Ishikawa (cell line): ENCODE measurements around the gene LRIT2.

Experiments used
- CEBPB ChIP-seq: IDR thresholded peaks from 2 replicates; pipeline ENCODE4 v1.6.1; 2012
- CREB1 ChIP-seq: IDR thresholded peaks from 2 replicates; pipeline ENCODE4 v1.6.1; 2012; ENCODE audit warnings: low read depth
- EGR1 ChIP-seq: IDR thresholded peaks from 2 replicates; pipeline ENCODE4 v1.6.1; 2012
- EP300 ChIP-seq: IDR thresholded peaks from 2 replicates; pipeline ENCODE4 v1.6.1; 2012; ENCODE audit warnings: borderline replicate concordance
- FOXM1 ChIP-seq: IDR thresholded peaks from 2 replicates; pipeline ENCODE4 v1.6.1; 2012; ENCODE audit warnings: low read depth, borderline replicate concordance
- NFIC ChIP-seq: IDR thresholded peaks from 2 replicates; pipeline ENCODE4 v1.6.1; 2012
- RAD21 ChIP-seq: IDR thresholded peaks from 2 replicates; pipeline ENCODE4 v1.6.1; 2012; ENCODE audit warnings: low read depth
- TAF1 ChIP-seq: IDR thresholded peaks from 2 replicates; pipeline ENCODE4 v1.6.1; 2012; ENCODE audit warnings: low read depth, mild to moderate bottlenecking
- TCF12 ChIP-seq: IDR thresholded peaks from 2 replicates; pipeline ENCODE4 v1.6.1; 2012; ENCODE audit warnings: low read depth
- TEAD4 ChIP-seq: IDR thresholded peaks from 2 replicates; pipeline ENCODE4 v1.6.1; 2012
- YY1 ChIP-seq: IDR thresholded peaks from 2 replicates; pipeline ENCODE4 v1.6.1; 2012; ENCODE audit warnings: low read depth
- ZBTB7A ChIP-seq: IDR thresholded peaks from 2 replicates; pipeline ENCODE4 v1.6.1; 2012; ENCODE audit warnings: low read depth
- TF ChIP-seq, protein P1 (sequence below): IDR thresholded peaks from 2 replicates; pipeline ENCODE4 v1.6.1; 2012
- TF ChIP-seq, protein P2 (sequence below): IDR thresholded peaks from 2 replicates; pipeline ENCODE4 v1.6.1; 2012
- TF ChIP-seq, protein P3 (sequence below): IDR thresholded peaks from 2 replicates; pipeline ENCODE4 v1.6.1; 2012; ENCODE audit warnings: low read depth, mild to moderate bottlenecking

The LRIT2 gene

DNA sequence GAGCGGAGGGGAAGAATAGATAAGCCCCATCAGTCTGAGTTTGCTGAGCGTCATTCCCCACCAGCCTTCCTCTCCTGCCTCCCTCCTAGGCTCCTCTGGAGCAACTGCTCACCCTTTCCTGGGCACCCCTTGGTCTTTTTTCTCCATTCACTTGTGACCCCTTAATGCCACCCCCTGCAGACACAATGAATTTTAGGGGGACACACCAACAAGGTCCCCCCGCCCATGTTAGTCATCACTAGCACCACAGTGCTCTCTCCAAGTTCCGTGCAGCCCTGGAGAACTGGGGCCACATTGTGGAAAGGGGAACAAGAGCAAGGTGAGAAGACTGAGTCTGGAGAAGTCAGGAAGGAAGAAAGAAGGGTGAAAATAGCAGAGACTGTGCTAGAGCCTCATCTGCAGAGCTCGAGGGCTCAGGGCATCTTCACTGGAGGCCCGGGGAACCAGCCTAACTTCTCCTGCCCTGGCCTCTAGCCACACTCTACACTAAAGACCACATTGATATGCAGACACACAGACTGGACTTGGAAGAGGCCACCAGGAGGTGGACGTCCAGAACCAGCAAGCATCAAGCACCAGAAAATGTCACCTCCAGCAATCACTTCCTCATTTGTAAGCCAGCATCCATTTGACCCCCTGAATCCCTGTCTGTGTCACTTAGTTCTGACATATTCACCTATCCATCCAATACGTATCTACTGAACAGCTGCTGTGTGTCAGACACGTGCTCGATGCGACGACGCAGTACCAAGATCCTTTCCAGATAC lies 37.0 kb upstream of the LRIT2 start:
- TF ChIP-seq EP300 (no peak), TAF1 (no peak)
- TF ChIP-seq, protein P1, sequence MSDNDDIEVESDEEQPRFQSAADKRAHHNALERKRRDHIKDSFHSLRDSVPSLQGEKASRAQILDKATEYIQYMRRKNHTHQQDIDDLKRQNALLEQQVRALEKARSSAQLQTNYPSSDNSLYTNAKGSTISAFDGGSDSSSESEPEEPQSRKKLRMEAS = 0 out of 2 replicates have a peak, but pooled peaks have one; percentile 16

DNA sequence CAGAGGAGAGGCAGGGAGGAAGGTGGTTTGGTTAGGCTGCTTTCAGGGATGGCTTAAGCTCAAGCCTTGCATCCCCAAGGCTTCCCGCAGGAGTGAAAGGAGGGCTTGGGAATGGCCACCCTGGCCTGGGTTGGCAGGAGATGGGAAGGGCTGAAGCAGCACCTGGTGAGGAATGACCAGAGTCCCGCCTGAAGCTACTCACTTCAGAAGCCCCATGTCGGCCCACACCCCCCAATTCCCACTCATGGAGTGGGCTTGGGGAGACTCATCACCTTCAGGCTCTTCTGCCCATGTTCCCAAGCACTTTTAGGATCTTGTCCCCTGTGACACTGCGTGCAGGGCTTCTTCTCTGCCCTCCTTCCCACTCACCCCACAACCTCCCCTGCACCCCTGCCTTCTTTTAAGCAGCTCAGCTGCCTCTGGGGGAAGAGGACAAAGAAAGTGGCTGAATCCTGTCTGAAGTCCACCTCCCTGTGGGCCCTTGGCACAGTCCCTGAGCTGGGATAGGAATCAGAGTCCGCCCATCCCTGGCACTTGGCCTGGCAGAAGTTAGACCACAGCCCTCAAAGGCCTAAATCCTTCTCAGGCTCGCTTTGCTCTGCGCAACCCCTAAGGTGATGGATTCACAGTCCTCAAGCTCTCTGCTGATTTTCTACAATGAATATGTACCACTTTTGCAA lies 36.0 kb upstream of the LRIT2 start:
- TF ChIP-seq FOXM1 (no peak), CEBPB (no peak), TAF1 (no peak)
- TF ChIP-seq, protein P2, sequence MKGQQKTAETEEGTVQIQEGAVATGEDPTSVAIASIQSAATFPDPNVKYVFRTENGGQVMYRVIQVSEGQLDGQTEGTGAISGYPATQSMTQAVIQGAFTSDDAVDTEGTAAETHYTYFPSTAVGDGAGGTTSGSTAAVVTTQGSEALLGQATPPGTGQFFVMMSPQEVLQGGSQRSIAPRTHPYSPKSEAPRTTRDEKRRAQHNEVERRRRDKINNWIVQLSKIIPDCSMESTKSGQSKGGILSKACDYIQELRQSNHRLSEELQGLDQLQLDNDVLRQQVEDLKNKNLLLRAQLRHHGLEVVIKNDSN = no peak

DNA sequence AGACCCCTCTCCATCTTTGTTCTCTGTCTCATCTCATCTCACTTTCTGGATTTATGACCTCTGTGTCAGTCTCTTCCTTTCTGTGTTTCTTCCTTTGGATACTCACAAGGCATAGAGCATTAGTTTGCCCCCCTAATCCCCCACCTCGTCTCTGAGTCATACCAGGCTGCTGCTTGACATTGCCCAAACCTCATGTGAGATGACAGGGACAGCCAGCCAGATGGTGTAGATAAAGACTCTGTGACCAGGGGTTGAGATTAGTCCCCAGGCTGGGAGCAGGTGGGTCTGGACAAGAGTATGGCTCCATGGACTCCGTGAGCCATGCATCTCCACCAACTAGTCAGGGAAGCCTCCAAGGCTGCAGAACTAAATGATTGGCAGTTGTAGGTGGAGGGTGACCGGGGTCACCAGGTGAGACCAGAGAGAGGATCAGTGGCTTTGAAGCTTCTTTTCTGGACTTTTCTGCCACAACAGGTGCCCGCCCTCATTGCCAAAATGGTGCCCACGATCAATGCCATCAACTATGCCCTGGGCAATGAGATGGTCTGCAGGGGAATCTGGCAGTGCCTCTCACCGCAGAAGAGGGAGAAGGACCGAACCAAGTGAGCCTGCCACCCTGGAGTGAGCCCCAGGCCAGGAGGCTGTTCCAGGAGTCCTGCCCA lies 32.8 kb upstream of the LRIT2 start:
- TF ChIP-seq, protein P1 = no peak
- no peak for TF ChIP-seq TEAD4
- TF ChIP-seq TAF1 = no peak
- TF ChIP-seq FOXM1 = no peak
- TF ChIP-seq CREB1 = no peak

DNA sequence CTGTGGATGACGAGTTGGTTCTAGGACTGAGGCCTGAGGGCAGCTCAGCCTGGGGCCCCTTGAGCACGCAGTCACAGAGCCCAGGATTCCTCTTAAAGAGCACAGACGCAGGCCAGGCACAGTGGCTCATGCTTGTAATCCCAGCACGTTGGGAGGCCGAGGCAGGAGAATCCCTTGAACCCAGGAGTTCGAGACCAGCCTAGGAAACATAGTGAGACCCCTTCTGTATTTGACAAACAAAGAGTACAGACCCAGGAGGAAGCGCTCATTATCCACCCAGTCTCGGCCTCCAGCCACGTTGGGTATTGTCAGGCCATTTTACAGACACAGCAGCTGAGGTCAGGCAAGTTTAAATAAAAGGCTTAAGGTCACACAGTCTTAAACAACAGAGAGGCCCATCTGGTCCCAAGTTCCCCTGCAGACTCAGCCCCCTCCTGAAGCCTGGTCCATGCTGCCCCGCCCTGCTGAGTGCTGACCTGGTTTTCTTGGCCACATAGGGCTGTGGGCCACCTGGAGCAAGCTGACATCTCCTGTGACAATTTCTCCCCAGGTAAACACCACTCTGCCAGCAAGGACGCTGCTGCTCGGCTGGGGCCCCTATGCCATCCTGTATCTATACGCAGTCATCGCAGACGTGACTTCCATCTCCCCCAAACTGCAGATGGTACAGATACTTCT lies 32.1 kb upstream of the LRIT2 start:
- TF ChIP-seq TAF1 (no peak), FOXM1 (no peak), ZBTB7A (no peak), EGR1 (no peak)
- TF ChIP-seq, protein P2 = no peak

DNA sequence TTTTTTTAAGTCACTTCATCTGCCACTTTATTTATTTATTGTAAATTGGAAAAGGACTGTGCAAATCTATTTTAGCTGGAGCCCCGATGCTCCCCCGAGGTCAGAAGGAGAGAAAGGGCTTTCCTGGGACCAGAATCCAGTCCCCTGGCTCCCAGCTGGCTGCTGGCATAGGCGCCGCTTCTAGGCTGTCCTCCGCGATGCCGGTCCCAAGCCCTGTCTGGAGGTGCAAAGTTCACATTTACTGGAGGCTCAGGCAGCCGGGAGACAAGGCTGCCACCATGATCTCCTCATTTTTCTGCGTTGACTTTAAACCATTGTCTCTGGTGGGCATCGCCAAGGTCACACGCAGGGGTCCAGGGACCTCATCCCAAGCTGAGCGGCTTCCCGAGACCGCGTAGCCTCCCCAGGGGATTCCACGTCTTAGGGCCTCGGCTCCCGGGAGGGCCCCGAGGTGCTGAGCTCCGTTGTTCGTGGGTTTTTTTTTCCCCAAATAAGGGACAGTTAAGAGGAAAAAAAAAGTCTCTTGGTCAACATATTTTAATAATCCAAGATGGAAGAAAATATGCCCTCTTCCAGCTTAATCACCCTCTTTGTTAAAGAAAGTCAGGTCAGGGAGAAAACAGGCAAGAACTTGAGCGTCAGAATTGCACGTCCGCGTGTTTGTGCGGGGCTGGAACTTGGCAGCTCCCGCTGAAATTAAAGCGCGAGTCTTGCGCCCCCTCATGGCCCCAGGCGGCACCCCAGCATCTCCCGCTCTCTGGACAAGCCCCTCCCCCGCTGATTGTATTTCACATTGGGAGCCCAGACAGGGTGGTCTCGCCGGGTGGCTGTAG lies 31.4 kb upstream of the LRIT2 start:
- TF ChIP-seq TAF1 (no peak), CEBPB (no peak), RAD21 (peak; percentile 38; the same call in 1 of the 2 replicates), EP300 (no peak), ZBTB7A (no peak)
- TF ChIP-seq, protein P1 = peak; percentile 81
- TF ChIP-seq, protein P2 = no peak

DNA sequence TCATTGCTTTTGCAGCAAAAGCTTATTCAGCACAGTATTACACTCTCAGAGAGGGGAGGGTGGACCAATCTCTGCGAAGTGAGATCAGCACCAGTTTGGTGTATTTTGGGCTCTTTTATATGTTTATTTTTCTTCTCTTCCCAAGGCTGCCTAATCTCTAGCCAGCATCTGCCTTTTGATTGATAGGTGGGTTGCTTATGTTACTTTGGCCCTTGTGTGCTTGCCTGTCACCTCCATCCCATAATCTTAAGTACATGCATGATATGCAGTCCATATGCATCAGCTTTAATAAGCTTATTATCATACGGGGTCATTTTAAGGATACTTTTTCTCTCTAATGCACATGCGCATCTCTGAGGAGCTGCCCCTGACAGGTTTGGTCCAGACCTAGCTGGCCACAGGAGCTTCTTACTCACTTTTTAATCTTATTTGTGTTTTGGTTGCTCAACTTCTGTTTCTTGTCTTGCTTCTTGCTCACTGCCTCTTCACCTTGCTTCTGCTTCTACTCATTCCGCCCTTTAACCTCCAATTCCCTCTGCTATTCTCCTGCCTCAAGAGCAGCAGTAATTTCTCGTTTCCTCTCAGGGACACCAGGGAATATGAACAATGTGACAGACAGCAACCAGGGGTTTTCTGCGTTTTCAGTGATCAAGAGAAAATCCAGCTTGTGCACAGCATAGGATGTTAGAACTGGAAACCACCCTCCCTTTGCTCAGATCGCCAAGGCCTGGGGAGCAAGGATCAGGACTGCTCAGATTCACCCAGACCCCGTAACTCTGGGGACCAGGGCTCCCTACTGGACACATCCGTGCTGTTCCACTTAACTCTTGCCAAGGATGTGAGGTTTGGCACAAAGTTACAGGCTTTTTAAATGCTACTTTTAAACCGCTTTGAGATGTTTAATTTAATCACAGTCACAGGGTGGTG lies 29.5 kb upstream of the LRIT2 start:
- TF ChIP-seq NFIC (no peak), FOXM1 (no peak), CEBPB (no peak), EP300 (no peak)

DNA sequence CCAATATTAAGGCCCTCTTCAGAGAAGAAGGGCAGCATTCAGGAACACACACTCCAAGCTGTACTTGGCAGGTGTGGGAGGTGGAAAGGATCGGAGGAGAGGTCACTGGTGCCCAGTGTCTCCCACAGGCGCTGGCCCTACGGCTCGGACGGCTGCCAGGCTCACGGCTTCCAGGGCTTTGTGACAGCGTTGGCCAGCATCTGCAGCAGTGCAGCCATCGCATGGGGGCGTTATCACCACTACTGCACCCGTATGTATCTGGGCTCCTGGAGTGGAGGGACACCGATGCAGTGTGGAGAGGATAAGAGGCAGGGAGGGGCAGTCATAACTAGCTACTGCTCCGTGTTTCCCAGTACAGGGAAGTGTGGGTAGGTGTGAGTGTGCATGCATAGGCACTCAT lies 23.4 kb upstream of the LRIT2 start:
- TF ChIP-seq EGR1 = no peak
- TF ChIP-seq, protein P2 = no peak
- no peak for TF ChIP-seq CEBPB
- TF ChIP-seq ZBTB7A = no peak
- TF ChIP-seq RAD21 = no peak
- TF ChIP-seq NFIC = no peak
- TF ChIP-seq, protein P1 = no peak
- TF ChIP-seq EP300 = no peak
- TF ChIP-seq YY1 = no peak
- no peak for TF ChIP-seq CREB1
- TF ChIP-seq TEAD4 = no peak
- no peak for TF ChIP-seq FOXM1
- TF ChIP-seq, protein P3, sequence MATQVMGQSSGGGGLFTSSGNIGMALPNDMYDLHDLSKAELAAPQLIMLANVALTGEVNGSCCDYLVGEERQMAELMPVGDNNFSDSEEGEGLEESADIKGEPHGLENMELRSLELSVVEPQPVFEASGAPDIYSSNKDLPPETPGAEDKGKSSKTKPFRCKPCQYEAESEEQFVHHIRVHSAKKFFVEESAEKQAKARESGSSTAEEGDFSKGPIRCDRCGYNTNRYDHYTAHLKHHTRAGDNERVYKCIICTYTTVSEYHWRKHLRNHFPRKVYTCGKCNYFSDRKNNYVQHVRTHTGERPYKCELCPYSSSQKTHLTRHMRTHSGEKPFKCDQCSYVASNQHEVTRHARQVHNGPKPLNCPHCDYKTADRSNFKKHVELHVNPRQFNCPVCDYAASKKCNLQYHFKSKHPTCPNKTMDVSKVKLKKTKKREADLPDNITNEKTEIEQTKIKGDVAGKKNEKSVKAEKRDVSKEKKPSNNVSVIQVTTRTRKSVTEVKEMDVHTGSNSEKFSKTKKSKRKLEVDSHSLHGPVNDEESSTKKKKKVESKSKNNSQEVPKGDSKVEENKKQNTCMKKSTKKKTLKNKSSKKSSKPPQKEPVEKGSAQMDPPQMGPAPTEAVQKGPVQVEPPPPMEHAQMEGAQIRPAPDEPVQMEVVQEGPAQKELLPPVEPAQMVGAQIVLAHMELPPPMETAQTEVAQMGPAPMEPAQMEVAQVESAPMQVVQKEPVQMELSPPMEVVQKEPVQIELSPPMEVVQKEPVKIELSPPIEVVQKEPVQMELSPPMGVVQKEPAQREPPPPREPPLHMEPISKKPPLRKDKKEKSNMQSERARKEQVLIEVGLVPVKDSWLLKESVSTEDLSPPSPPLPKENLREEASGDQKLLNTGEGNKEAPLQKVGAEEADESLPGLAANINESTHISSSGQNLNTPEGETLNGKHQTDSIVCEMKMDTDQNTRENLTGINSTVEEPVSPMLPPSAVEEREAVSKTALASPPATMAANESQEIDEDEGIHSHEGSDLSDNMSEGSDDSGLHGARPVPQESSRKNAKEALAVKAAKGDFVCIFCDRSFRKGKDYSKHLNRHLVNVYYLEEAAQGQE = no peak
- TF ChIP-seq TAF1 = no peak
- no peak for TF ChIP-seq TCF12
